ENCODE results near the gene RAMP3. TPM values are rescaled to one million over a fixed set of nuclear protein-coding genes. Genes with fewer than 3 reads are reported as not detected.

Gene RAMP3
- total and polyA plus RNA-seq, 10 of the 15 experiments (the other 5 are each of a cell fraction or from before 2014, with no cell fraction given): not detected

DNA sequence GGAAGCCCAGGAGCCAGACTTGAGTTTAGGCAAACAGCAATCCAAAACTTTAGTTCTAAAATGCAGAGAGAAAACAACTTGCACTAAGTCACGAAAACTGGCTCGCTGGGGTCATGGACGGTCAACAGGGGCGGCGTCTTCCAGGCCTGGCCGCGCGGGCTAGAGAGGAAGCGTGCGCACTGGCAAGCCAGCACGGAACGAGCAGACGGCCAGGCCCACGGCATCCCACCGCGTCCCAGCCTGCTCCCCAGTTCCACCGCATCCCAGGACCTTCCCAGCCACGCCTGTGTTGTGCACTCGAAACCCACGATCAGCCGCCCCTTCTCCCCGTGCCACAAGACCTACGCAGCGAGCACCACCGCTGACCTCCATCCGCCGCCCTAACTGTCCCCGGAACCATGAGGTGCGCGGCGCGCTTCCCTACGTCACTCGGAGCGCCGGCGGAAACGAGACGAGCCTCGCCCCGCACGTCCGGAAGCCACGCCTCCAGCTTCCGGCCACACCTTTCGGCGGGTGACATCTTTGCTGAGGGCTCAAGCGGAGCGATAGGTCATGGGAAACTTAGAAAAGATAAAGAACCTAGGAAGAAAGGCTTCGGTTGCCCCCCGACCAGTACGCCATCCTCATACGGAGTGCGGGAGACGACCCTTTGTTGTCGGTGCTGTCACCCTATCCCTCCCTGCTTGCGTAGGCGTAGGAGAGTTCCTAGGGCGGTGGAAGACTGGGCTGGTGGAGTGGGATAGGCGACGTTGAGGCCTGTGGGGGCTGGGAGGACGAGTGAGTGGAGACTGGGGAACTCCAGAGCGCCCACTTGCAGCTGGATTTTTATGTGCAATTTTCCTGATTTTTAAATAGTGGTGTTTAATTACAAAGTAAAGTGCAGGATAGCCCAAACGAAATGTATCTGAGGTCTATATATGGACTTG, 46.0 kb upstream of the RAMP3 start, which contains the start of gene TBRG4 (continued):
- TF ChIP-seq ASH2L (IDR thresholded peaks at IDR 0.05; ENCODE audit: borderline replicate concordance, low read depth) (no peak), MYC (IDR thresholded peaks at IDR 0.05; ENCODE audit: insufficient read depth, insufficient read length, insufficient replicate concordance, low read length, severe bottlenecking) (peak; percentile 99), NKRF (conservative IDR thresholded peaks at IDR 0.05) (peak; percentile 97), NFIC (IDR thresholded peaks at IDR 0.05; ENCODE audit: low read depth, low read length) (no peak), ZZZ3 (IDR thresholded peaks at IDR 0.05; ENCODE audit: control insufficient read depth, insufficient read length, low read depth) (no peak), ATF7 (IDR thresholded peaks at IDR 0.05; ENCODE audit: low read depth) (peak; percentile 82), POLR2A (IDR thresholded peaks at IDR 0.05; ENCODE audit: low read depth, low read length) (peak; percentile 100), TCF12 (IDR thresholded peaks at IDR 0.05; ENCODE audit: low read depth, low read length) (no peak), RBBP5 (conservative IDR thresholded peaks at IDR 0.05) (no peak), SREBF1 (IDR thresholded peaks at IDR 0.05; ENCODE audit: low read length) (no peak), MYB (IDR thresholded peaks at IDR 0.05; ENCODE audit: borderline replicate concordance, low read depth, low read length) (peak; percentile 70; the same call in 1 of the 2 replicates), ETV6 (conservative IDR thresholded peaks at IDR 0.05 in 1 of 2, IDR thresholded peaks at IDR 0.05 in 1 of 2; ENCODE audit: borderline replicate concordance in 1 of 2, low read depth in 1 of 2) (peak in 1 of 2 experiments; percentile 75; a peak in 1 of 4 replicates), ZNF274 (IDR thresholded peaks at IDR 0.05; ENCODE audit: insufficient read depth, insufficient read length) (no peak), SIN3A (IDR thresholded peaks at IDR 0.05; ENCODE audit: low read depth, low read length) (peak; percentile 97), MTA2 (IDR thresholded peaks at IDR 0.05; ENCODE audit: low read depth) (no peak), CBX3 (IDR thresholded peaks at IDR 0.05; ENCODE audit: borderline replicate concordance, low read depth) (no peak), TBL1XR1 (IDR thresholded peaks at IDR 0.05; ENCODE audit: low read depth, low read length) (peak; percentile 82), REST (IDR thresholded peaks at IDR 0.05; ENCODE audit: low read depth, low read length) (no peak), KAT2A (conservative IDR thresholded peaks at IDR 0.05; ENCODE audit: control insufficient read depth, low read depth, low read length) (no peak)
- TF ChIP-seq, protein P1, sequence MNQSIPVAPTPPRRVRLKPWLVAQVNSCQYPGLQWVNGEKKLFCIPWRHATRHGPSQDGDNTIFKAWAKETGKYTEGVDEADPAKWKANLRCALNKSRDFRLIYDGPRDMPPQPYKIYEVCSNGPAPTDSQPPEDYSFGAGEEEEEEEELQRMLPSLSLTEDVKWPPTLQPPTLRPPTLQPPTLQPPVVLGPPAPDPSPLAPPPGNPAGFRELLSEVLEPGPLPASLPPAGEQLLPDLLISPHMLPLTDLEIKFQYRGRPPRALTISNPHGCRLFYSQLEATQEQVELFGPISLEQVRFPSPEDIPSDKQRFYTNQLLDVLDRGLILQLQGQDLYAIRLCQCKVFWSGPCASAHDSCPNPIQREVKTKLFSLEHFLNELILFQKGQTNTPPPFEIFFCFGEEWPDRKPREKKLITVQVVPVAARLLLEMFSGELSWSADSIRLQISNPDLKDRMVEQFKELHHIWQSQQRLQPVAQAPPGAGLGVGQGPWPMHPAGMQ (IDR thresholded peaks at IDR 0.05; ENCODE audit: borderline replicate concordance): no peak
- TF ChIP-seq, protein P2, sequence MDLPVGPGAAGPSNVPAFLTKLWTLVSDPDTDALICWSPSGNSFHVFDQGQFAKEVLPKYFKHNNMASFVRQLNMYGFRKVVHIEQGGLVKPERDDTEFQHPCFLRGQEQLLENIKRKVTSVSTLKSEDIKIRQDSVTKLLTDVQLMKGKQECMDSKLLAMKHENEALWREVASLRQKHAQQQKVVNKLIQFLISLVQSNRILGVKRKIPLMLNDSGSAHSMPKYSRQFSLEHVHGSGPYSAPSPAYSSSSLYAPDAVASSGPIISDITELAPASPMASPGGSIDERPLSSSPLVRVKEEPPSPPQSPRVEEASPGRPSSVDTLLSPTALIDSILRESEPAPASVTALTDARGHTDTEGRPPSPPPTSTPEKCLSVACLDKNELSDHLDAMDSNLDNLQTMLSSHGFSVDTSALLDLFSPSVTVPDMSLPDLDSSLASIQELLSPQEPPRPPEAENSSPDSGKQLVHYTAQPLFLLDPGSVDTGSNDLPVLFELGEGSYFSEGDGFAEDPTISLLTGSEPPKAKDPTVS (IDR thresholded peaks at IDR 0.05; ENCODE audit: low read depth, low read length): no peak

Measured in GM12878 (cell line).